HepG2 (cell line): ENCODE results near the gene PTK7. TPM values are rescaled to one million over a fixed set of nuclear protein-coding genes. Genes with fewer than 3 reads are reported as not detected.

ENCODE experiments used
- ARNTL ChIP-seq: sonication (generic); formaldehyde crosslinking; IDR thresholded peaks from 2 replicates; pipeline ENCODE4 v1.4.0; 2020; ENCODE audit warnings: mild to moderate bottlenecking, missing genetic modification reagents
- FLYWCH1 ChIP-seq: sonication (generic); formaldehyde crosslinking; IDR thresholded peaks from 2 replicates; pipeline ENCODE4 v1.8.1; 2023; ENCODE audit warnings: mild to moderate bottlenecking, missing genetic modification reagents
- GRHL1 ChIP-seq: sonication (generic); formaldehyde crosslinking; conservative IDR thresholded peaks from 2 replicates; pipeline ENCODE4 v1.8.0; 2022; ENCODE audit warnings: missing genetic modification reagents
- GTF2F1 ChIP-seq: fragments of 150-350 bp; IDR thresholded peaks from 2 replicates; pipeline ENCODE4 v1.6.1; 2014; ENCODE audit warnings: low read length
- HES4 ChIP-seq: sonication (generic); formaldehyde crosslinking; IDR thresholded peaks from 2 replicates; pipeline ENCODE4 v1.9.0; 2021; ENCODE audit warnings: mild to moderate bottlenecking, missing genetic modification reagents, borderline replicate concordance
- HNRNPH1 ChIP-seq: fragments of 200-400 bp; formaldehyde crosslinking; optimal IDR thresholded peaks from 2 replicates; pipeline ENCODE3; 2017; ENCODE audit warnings: mild to moderate bottlenecking, low read depth, low read length
- HOXD1 ChIP-seq: sonication (generic); formaldehyde crosslinking; IDR thresholded peaks from 2 replicates; pipeline ENCODE4 v1.5.0; 2020; ENCODE audit warnings: missing genetic modification reagents
- IRX3 ChIP-seq: sonication (generic); formaldehyde crosslinking; IDR thresholded peaks from 2 replicates; pipeline ENCODE4 v1.8.1; 2023; ENCODE audit warnings: mild to moderate bottlenecking, low read depth, missing genetic modification reagents, borderline replicate concordance
- JUND ChIP-seq: sonication (generic); formaldehyde crosslinking; IDR thresholded peaks from 2 replicates; pipeline ENCODE4 v1.8.0; 2022; ENCODE audit warnings: mild to moderate bottlenecking, missing genetic modification reagents
- MYC ChIP-seq: sonication (generic); formaldehyde crosslinking; IDR thresholded peaks from 2 replicates; pipeline ENCODE4 v1.9.0; 2021; ENCODE audit warnings: missing genetic modification reagents, borderline replicate concordance
- NCOA1 ChIP-seq: sonication (generic); formaldehyde crosslinking; IDR thresholded peaks from 2 replicates; pipeline ENCODE4 v1.9.0; 2021; ENCODE audit warnings: missing genetic modification reagents
- NFKBIZ ChIP-seq: IDR thresholded peaks from 2 replicates; pipeline ENCODE4 v1.6.1; 2018; ENCODE audit warnings: missing genetic modification reagents, missing compliant biosample characterization
- NFYC ChIP-seq: IDR thresholded peaks from 2 replicates; pipeline ENCODE4 v1.6.1; 2016; ENCODE audit warnings: missing genetic modification reagents, missing compliant biosample characterization
- PCBP1 ChIP-seq: fragments of 200-400 bp; formaldehyde crosslinking; IDR thresholded peaks from 2 replicates; pipeline ENCODE4 v1.6.1; 2017; ENCODE audit warnings: mild to moderate bottlenecking, low read depth, low read length, borderline replicate concordance
- UBTF ChIP-seq: sonication (generic); formaldehyde crosslinking; IDR thresholded peaks from 2 replicates; pipeline ENCODE4 v1.4.0; 2020; ENCODE audit warnings: mild to moderate bottlenecking, missing genetic modification reagents
- ZBTB46 ChIP-seq: sonication (generic); formaldehyde crosslinking; IDR thresholded peaks from 2 replicates; pipeline ENCODE4 v1.4.0; 2020; ENCODE audit warnings: mild to moderate bottlenecking, missing genetic modification reagents, borderline replicate concordance
- ZNF414 ChIP-seq: sonication (generic); formaldehyde crosslinking; IDR thresholded peaks from 2 replicates; pipeline ENCODE4 v1.5.0; 2020; ENCODE audit warnings: missing genetic modification reagents
- ZNF431 ChIP-seq: sonication (generic); formaldehyde crosslinking; IDR thresholded peaks from 2 replicates; pipeline ENCODE4 v1.9.0; 2022; ENCODE audit warnings: missing genetic modification reagents, low read depth, mild to moderate bottlenecking, borderline replicate concordance
- ZNF484 ChIP-seq: sonication (generic); formaldehyde crosslinking; IDR thresholded peaks from 2 replicates; pipeline ENCODE4 v1.5.1; 2020; ENCODE audit warnings: mild to moderate bottlenecking, low read depth, missing genetic modification reagents, borderline replicate concordance
- ZNF652 ChIP-seq: IDR thresholded peaks from 2 replicates; pipeline ENCODE4 v1.6.1; 2016; ENCODE audit warnings: low read depth, borderline replicate concordance
- ZNF776 ChIP-seq: sonication (generic); formaldehyde crosslinking; IDR thresholded peaks from 2 replicates; pipeline ENCODE4 v1.4.0; 2020; ENCODE audit warnings: mild to moderate bottlenecking, missing genetic modification reagents
- ZNF879 ChIP-seq: sonication (generic); formaldehyde crosslinking; IDR thresholded peaks from 2 replicates; pipeline ENCODE4 v1.8.1; 2023; ENCODE audit warnings: missing genetic modification reagents
- ZSCAN20 ChIP-seq: sonication (generic); formaldehyde crosslinking; IDR thresholded peaks from 2 replicates; pipeline ENCODE4 v1.4.0; 2020; ENCODE audit warnings: missing genetic modification reagents, mild to moderate bottlenecking, borderline replicate concordance
- polyA plus RNA-seq, 8 experiments: library from polyadenylated mRNA; depleted of rRNA in 3 of 8; stranded (reverse) in 7 of 8; unstranded in 1 of 8; fragments of >200 nt; fragmentation: Illumina TruSeq in 4 of 8; extraction: Trizol in 4 of 8; gene quantifications; 2 replicates each; pipeline versions ENCODE4 v1.2.1 to v1.2.3, GENCODE V29; 2011 to 2016; ENCODE audit warnings: low read depth in 4 of 8, missing spikeins in 1 of 8, mixed read lengths in 1 of 8; ENCODE audit not compliant: insufficient read depth in 1 of 8
- total RNA-seq, 5 experiments: library from RNA; depleted of rRNA; stranded (reverse); fragments of >200 nt; fragmentation: Illumina TruSeq; extraction: Trizol; gene quantifications; 2 replicates each; pipeline ENCODE4 v1.2.3, GENCODE V29; 2016; ENCODE audit warnings: low read depth in 1 of 5

Gene PTK7
- total and polyA plus RNA-seq, 2 of the 13 experiments (the other 11 are each of a cell fraction or from before 2014, with no cell fraction given) = 98.5 to 99.8 TPM

GRCh38 chr6:43076464-43077332, 584 bp downstream of the PTK7 start (continued):
- TF ChIP-seq JUND (peak; percentile 44; the same call in 1 of the 2 replicates), ZNF652 (CRISPR knock-in tag) (no peak), ZNF414 (no peak), ZNF879 (CRISPR knock-in tag) (no peak), HNRNPH1 (no peak), ZNF484 (CRISPR knock-in tag) (no peak), HOXD1 (no peak), IRX3 (no peak; the same call in 1 of the 2 replicates), ARNTL (CRISPR knock-in tag) (peak; percentile 73), ZSCAN20 (CRISPR knock-in tag) (0 out of 2 replicates have a peak, but pooled peaks have one; percentile 67), FLYWCH1 (no peak), HES4 (CRISPR knock-in tag) (no peak; the same call in none of the 2 replicates), MYC (CRISPR knock-in tag) (peak; percentile 50), NCOA1 (CRISPR knock-in tag) (no peak), ZNF776 (CRISPR knock-in tag) (0 out of 2 replicates have a peak, but pooled peaks have one; percentile 20), PCBP1 (0 out of 2 replicates have a peak, but pooled peaks have one; percentile 25), ZNF431 (CRISPR knock-in tag) (no peak), GRHL1 (no peak), NFKBIZ (CRISPR knock-in tag) (no peak), ZBTB46 (CRISPR knock-in tag) (no peak), UBTF (CRISPR knock-in tag) (peak; percentile 56), NFYC (CRISPR knock-in tag) (no peak), GTF2F1 (no peak)
